Effector memory CD4-positive, alpha-beta T cell (primary cell): ENCODE measurements around the gene ASCL4.
"Not testable (repeated sequence)": the region's sequence is repeated elsewhere in the genome, so short reads cannot be mapped to it uniquely, and the experiment has no call there.

ENCODE experiments used
- DNase-seq, 3 donors: peaks; one replicate each; pipeline ENCODE4 v3.0.0-alpha.2; 2020
- H3K27ac ChIP-seq: 2 replicates; pipeline ENCODE4 v1.7.0; 2013; ENCODE audit warnings: mild to moderate bottlenecking, low read length, moderate library complexity; ENCODE audit not compliant: insufficient read depth, poor library complexity, severe bottlenecking
- H3K27me3 ChIP-seq: replicated peaks from 2 replicates; pipeline ENCODE4 v1.7.0; 2013; ENCODE audit warnings: mild to moderate bottlenecking, low read length; ENCODE audit not compliant: insufficient read depth, control insufficient read depth, poor library complexity, severe bottlenecking
- H3K36me3 ChIP-seq: 2 replicates; pipeline ENCODE4 v1.7.0; 2013; ENCODE audit warnings: mild to moderate bottlenecking, low read length, moderate library complexity; ENCODE audit not compliant: control insufficient read depth, insufficient read depth
- H3K4me1 ChIP-seq: 2 replicates; pipeline ENCODE4 v1.7.0; 2013; ENCODE audit warnings: low read length, mild to moderate bottlenecking; ENCODE audit not compliant: control insufficient read depth, insufficient read depth, poor library complexity, severe bottlenecking
- H3K4me3 ChIP-seq: 2 replicates; pipeline ENCODE4 v1.7.0; 2013; ENCODE audit warnings: low read length, low read depth, mild to moderate bottlenecking; ENCODE audit not compliant: insufficient read depth, poor library complexity, severe bottlenecking
- H3K9me3 ChIP-seq: 2 replicates; pipeline ENCODE4 v1.7.0; 2013; ENCODE audit warnings: mild to moderate bottlenecking, low read length, moderate library complexity; ENCODE audit not compliant: control insufficient read depth
- total RNA-seq, 3 donors: gene quantifications; one replicate each; lab custom pipeline; 2026; lab: John Stamatoyannopoulos, UW

The ASCL4 gene
- 0 reads per million in 3 donors for total RNA-seq

GRCh38 chr12:107774349-107775029 is at the start of gene ASCL4:
ASCL4 (plus strand) TSS chr12:107774704; CDS start chr12:107775219, 515 bp downstream.
- Histone ChIP-seq H3K9me3 (no peaks in the 10 kb centered on the region), H3K36me3 (no peaks in the 10 kb centered on the region), H3K4me3 (no peak within 1 kb of the TSS), H3K4me1 (peaks cover 12% of the 10 kb centered on the region), H3K27ac (no peak within 1 kb of the TSS), H3K27me3 (no peaks in the 10 kb centered on the region)
- no peak for DNase-seq

GRCh38 chr12:107727327-107727726 is 47.2 kb upstream of the ASCL4 start:
- not testable (repeated sequence) for H3K36me3 ChIP-seq, H3K9me3 ChIP-seq, H3K4me1 ChIP-seq, H3K4me3 ChIP-seq, H3K27ac ChIP-seq, DNase-seq, H3K27me3 ChIP-seq

GRCh38 chr12:107727742-107728141 is 46.8 kb upstream of the ASCL4 start:
- not testable (repeated sequence) for H3K4me1 ChIP-seq, H3K27ac ChIP-seq, H3K27me3 ChIP-seq, H3K4me3 ChIP-seq, DNase-seq, H3K36me3 ChIP-seq, H3K9me3 ChIP-seq

- H3K27ac ChIP-seq = no peak overlapping the region
- no peaks in the 10 kb centered on the region for H3K9me3 ChIP-seq
- no peaks in the 10 kb centered on the region for H3K4me1 ChIP-seq
- H3K36me3 ChIP-seq = peaks cover 13% of the 10 kb centered on the region
- no peaks in the 10 kb centered on the region for H3K27me3 ChIP-seq
- no peak for DNase-seq
- H3K4me3 ChIP-seq = no peak overlapping the region
These were observed 43.7 kb upstream of the ASCL4 start for GRCh38 chr12:107730618-107731341.

GRCh38 chr12:107731366-107731765 is 43.1 kb upstream of the ASCL4 start:
- H3K4me3 ChIP-seq = no peak overlapping the region
- no peak overlapping the region for H3K27ac ChIP-seq
- DNase-seq = no peak
- no peaks in the 10 kb centered on the region for H3K27me3 ChIP-seq
- no peaks in the 10 kb centered on the region for H3K9me3 ChIP-seq
- no peaks in the 10 kb centered on the region for H3K4me1 ChIP-seq
- peaks cover 13% of the 10 kb centered on the region for H3K36me3 ChIP-seq

- no peak for DNase-seq
- H3K36me3 ChIP-seq = peaks cover 22% of the 10 kb centered on the region
- no peaks in the 10 kb centered on the region for H3K9me3 ChIP-seq
- no peaks in the 10 kb centered on the region for H3K4me1 ChIP-seq
- no peak overlapping the region for H3K27ac ChIP-seq
- H3K4me3 ChIP-seq = no peak overlapping the region
- H3K27me3 ChIP-seq = no peaks in the 10 kb centered on the region
These were observed 42.1 kb upstream of the ASCL4 start for GRCh38 chr12:107732365-107732764.

- no peak for DNase-seq
- Histone ChIP-seq H3K4me3 (no peak overlapping the region), H3K27me3 (no peaks in the 10 kb centered on the region), H3K4me1 (no peaks in the 10 kb centered on the region), H3K36me3 (peaks cover 39% of the 10 kb centered on the region), H3K9me3 (no peaks in the 10 kb centered on the region), H3K27ac (no peak overlapping the region)
These were observed 40.4 kb upstream of the ASCL4 start for GRCh38 chr12:107734139-107734538.

GRCh38 chr12:107735763-107736162 is 38.7 kb upstream of the ASCL4 start:
- no peaks in the 10 kb centered on the region for H3K4me1 ChIP-seq
- no peaks in the 10 kb centered on the region for H3K9me3 ChIP-seq
- H3K27me3 ChIP-seq = no peaks in the 10 kb centered on the region
- DNase-seq = no peak
- peaks cover 51% of the 10 kb centered on the region for H3K36me3 ChIP-seq
- H3K4me3 ChIP-seq = no peak overlapping the region
- no peak overlapping the region for H3K27ac ChIP-seq

- H3K27ac ChIP-seq = no peak overlapping the region
- H3K27me3 ChIP-seq = no peaks in the 10 kb centered on the region
- H3K4me3 ChIP-seq = no peak overlapping the region
- no peaks in the 10 kb centered on the region for H3K9me3 ChIP-seq
- H3K36me3 ChIP-seq = peaks cover 62% of the 10 kb centered on the region
- H3K4me1 ChIP-seq = no peaks in the 10 kb centered on the region
- no peak for DNase-seq
These were observed 37.6 kb upstream of the ASCL4 start for GRCh38 chr12:107736914-107737313.

GRCh38 chr12:107748472-107748871 is 26.0 kb upstream of the ASCL4 start:
- peaks cover 75% of the 10 kb centered on the region for H3K36me3 ChIP-seq
- H3K4me1 ChIP-seq = peaks cover 3% of the 10 kb centered on the region
- DNase-seq = no peak
- H3K27me3 ChIP-seq = no peaks in the 10 kb centered on the region
- no peak overlapping the region for H3K27ac ChIP-seq
- H3K4me3 ChIP-seq = no peak overlapping the region
- H3K9me3 ChIP-seq = no peaks in the 10 kb centered on the region
